ENCODE measurements around the gene SYNE1.
"Not testable (repeated sequence)": the region's sequence is repeated elsewhere in the genome, so short reads cannot be mapped to it uniquely, and the experiment has no call there.

GRCh38 chr6:152558798-152559197 is 78.4 kb downstream of the SYNE1 start:
- TF ChIP-seq POLR2A, CTCF (IDR thresholded peaks at IDR 0.05): not testable (repeated sequence)
